Skin epidermis (tissue), 12 donors: Measurements from ENCODE around the gene FKBP10.
A peak's percentile ranks its signal among the peaks of the same experiment; 100 is the strongest.

ENCODE experiments used
- H3K27ac ChIP-seq, 21 experiments: fragments of 200-600 bp; sonication (generic) in 11 of 21; one replicate each; pipeline ENCODE4 v1.5.0; 2020; ENCODE audit warnings: mild to moderate bottlenecking in 3 of 21, inconsistent platforms in 2 of 21, moderate library complexity in 2 of 21
- H3K4me3 ChIP-seq, 7 experiments: fragments of 200-600 bp; sonication (generic) in 2 of 7; one replicate each; pipeline ENCODE4 v1.5.0; 2020; ENCODE audit warnings: inconsistent platforms in 2 of 7, mild to moderate bottlenecking in 2 of 7, moderate library complexity in 1 of 7

Gene FKBP10

GRCh38 chr17:41777574-41778188, 35.1 kb upstream of the FKBP10 start:
- Histone ChIP-seq H3K27ac (peak overlapping the region in 19 of 21 experiments; percentile 3 to 87 (median 68)), H3K4me3 (no peak overlapping the region)

DNA sequence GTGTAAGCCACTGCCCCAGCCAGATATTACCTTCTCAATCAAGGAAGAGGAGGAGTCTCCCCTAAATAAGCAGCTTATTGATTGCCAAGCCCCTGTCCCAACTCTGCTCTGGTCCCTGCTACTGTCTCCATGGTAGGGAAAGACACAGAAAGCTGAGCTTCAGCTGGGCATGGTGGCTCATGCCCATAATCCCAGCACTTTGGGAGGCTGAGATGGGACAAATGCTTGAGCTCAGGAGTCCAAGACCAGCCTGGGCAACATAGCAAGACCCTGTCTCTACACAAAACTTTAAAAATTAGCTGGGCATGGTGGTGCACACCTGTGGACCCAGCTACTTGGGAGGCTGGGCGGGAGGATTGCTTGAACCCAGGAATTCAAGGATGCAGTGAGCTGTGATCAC, 32.9 kb upstream of the FKBP10 start:
- peak overlapping the region in 1 of 21 experiments; percentile 21 for H3K27ac ChIP-seq

DNA sequence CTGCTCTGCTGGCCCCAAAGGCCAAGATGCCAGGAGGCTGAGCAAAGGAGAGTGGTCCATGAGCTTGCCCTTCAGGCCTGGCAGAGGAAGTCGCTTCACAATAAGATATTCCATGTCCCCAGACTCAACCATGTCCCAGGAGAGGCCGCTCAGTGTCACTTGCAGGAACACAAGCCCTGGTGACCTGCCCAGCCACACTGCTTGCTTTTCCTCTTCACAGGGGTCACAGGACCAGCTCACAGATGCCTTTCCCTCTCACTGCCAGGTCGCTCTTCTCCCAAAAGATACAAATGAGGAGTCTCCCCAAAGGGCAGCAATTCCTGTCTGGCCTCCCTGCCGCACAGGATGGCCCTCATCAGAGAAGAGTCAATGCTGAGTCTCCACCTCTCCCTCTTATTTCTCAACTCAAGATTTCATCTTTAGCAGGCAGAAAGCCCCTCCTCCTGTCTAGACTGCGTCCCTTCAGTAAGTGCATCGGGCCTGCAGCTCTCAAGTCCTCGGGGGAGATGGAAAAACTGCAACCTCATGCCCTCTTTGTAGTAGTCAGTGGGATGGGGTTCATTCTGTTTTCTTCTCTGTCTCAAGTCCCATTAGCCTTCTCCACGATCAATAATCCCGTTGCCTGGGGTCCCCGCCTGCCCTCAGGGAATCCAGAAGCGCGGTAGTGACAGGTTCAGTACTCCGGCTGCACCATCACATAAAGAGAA, 31.2 kb upstream of the FKBP10 start:
- H3K4me3 ChIP-seq: peak overlapping the region in 3 of 7 experiments; percentile 6 to 80 (median 70)
- H3K27ac ChIP-seq: peak overlapping the region in 17 of 21 experiments; percentile 2 to 99 (median 73)

More for the DNA sequence above, 32.9 kb upstream of the FKBP10 start:
- no peak overlapping the region for H3K4me3 ChIP-seq

- H3K4me3 ChIP-seq: peak overlapping the region in 5 of 7 experiments; percentile 6 to 80 (median 25)
- peak overlapping the region in 19 of 21 experiments; percentile 14 to 99 (median 67) for H3K27ac ChIP-seq
These were observed 30.7 kb upstream of the FKBP10 start for GRCh38 chr17:41782142-41782541.

GRCh38 chr17:41784207-41784744, 28.5 kb upstream of the FKBP10 start:
- peak overlapping the region in 20 of 21 experiments; percentile 81 to 99 (median 96) for H3K27ac ChIP-seq
- peak overlapping the region; percentile 53 to 87 (median 70) for H3K4me3 ChIP-seq

GRCh38 chr17:41785091-41785858, 27.5 kb upstream of the FKBP10 start:
- Histone ChIP-seq H3K27ac (peak overlapping the region; percentile 69 to 99 (median 96)), H3K4me3 (peak overlapping the region; percentile 53 to 87 (median 70))

- Histone ChIP-seq H3K4me3 (peak overlapping the region; percentile 53 to 87 (median 70)), H3K27ac (peak overlapping the region; percentile 69 to 99 (median 96))
These were observed 27.0 kb upstream of the FKBP10 start for GRCh38 chr17:41785859-41786226.

DNA sequence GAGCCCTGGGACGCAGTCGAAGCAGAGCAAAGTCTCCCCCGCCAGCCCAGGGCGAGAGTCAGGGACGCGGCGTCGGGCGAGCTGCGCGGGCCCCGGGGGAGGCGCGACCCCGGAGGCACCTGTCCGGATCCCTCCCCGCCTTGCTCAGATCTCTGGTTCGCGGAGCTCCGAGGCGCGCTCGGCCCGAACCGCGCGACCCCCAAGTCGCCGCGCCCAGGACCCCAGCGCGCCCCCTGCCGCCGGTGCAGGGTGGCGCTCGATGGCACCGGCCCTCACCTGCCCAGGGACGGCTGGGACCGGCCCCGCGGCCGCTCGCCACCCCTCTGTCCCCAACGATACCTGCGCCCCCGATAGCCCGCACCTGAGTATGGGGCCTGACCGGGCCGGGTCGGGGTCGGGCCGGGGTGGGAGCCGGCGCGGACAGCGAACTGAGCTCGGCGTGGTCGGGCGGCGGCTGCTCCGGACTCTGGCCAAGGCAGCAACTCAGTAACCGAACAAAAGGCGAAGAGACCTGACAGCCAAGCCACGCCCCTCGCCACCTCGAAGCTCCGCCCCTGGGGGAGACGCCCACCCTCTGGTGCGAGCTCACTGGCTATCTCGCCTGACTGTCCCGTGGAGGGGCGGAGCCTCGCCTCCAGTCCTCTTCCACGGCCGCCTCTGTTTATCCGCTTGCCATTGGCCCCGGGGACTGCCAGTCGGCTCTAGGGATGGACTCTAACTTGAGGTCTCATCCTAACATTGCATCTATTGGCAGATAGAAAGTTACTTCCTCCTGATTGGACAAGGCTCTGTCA, 26.4 kb upstream of the FKBP10 start, which contains the start of gene JUP:
TSS of gene JUP (minus strand) at position 485 of the 794 bp plus-strand sequence. CDS start 14,857 bp downstream, outside the sequence.
- H3K27ac ChIP-seq: peak within 1 kb of the TSS; percentile 69 to 99 (median 96)

GRCh38 chr17:41787021-41787418, 25.8 kb upstream of the FKBP10 start:
- Histone ChIP-seq H3K27ac (peak overlapping the region in 17 of 21 experiments; percentile 1 to 98 (median 68)), H3K4me3 (no peak overlapping the region)

More for the DNA sequence above, 26.4 kb upstream of the FKBP10 start, which contains the start of gene JUP:
- peak within 1 kb of the TSS; percentile 53 to 87 (median 70) for H3K4me3 ChIP-seq

DNA sequence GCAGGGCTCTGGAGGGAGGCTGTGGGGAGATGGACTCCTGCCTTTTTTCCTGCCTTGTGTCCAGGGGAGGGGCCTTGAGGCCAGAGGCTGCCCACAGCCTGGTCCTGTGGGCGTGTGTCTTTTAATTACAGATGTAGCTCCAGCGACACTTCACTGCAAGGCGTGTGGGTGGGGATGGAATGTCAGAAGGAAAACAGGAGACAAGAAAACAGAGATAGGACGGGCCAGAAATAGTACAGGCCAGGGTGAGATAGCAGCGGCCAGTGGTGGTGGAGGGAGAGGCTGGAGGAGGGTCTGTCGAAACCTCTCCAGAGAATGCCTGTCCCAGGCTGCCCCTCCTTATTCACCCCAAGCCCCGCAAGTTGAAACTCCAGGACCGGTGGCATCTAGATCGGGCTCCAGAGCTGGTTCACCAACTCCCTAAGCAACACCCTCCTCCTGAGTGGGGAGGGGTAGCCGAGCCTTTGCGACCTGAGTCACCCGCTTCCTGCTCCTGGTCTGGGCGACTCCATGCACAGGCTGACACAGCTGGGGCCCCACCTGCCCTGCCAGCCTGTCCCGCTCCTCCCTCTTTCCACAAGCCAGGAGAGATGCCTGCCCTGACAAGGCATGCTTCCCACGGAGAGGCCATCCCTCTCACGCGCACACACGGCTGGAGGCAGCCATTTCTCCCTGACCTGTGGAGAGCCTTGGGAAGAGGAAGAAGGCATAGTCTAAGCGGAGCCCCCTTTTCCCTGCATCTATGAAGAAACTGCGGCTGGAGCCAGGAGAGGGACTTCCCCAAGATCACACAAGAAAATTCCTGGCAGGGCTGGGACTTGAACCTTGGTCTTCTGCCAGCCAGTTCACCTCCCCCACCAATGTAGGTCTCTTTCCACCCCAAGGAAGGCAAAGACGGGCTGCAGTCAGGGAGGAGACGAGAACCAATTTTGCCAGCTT, 19.7 kb upstream of the FKBP10 start:
- Histone ChIP-seq H3K27ac (peak overlapping the region; percentile 31 to 98 (median 83)), H3K4me3 (peak overlapping the region in 3 of 7 experiments; percentile 2 to 31 (median 5))

DNA sequence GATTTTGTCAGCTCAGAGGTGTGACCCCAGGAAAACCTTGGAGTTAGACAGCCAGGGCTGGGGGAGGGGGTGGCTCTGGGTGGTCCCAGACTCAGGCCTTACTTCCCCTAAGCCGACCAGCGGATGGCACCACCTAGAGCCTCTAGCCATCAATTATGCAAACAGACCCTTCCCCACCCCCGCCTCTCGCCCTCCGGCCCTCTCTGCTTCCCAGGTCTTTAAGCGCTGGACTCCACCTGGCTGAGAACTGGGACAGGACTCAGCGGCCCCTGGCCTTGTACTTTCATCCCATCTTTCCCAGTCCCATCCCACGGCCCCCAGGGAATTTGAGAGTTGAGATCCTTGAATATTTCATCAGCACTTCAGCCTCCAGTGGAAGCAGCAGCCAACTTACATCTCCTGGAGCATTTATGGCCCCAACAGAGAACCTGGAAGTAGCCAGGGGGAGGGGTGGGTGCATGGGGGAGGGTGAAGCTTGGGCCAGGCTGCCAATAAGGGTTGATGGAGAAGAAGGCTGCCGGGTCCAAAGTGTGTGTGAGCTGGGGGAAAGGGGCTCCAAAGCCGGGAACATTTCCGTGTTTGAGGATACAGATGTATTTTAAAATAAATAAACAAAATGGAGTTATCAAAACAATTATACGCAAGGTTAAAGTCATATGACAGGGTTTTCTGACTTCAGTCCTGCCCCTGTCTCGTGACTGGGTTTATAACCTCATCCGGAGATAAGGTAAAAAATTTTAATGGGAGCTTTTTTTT, 18.8 kb upstream of the FKBP10 start:
- peak overlapping the region in 3 of 7 experiments; percentile 2 to 31 (median 5) for H3K4me3 ChIP-seq
- peak overlapping the region; percentile 18 to 98 (median 83) for H3K27ac ChIP-seq

DNA sequence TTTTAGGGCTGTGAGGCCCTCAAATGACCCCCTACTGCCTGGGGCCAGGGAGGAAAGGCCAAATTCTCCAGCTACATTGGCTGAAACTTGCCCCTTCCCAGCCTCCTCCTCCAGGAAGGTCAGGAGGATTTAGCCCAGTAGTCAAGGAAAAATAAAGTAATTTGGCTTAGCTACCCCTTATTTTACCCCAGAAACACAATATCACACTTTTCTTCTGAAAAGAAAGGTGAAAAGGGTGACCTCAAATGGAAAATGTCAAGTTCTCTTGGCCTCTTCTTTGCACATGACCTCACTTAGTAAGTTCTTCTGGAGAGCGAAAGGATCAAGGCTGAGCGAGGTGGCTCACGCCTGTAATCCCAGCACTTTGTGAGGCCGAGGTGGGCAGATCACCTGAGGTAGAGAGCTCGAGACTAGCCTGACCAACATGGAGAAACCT, 18.2 kb upstream of the FKBP10 start:
- H3K4me3 ChIP-seq: no peak overlapping the region
- peak overlapping the region in 18 of 21 experiments; percentile 62 to 98 (median 84) for H3K27ac ChIP-seq

- Histone ChIP-seq H3K27ac (peak overlapping the region in 6 of 21 experiments; percentile 4 to 52 (median 32)), H3K4me3 (no peak overlapping the region)
These were observed 16.5 kb upstream of the FKBP10 start for GRCh38 chr17:41796121-41796895.

- peak overlapping the region in 1 of 21 experiments; percentile 11 for H3K27ac ChIP-seq
- H3K4me3 ChIP-seq: no peak overlapping the region
These were observed 15.4 kb upstream of the FKBP10 start for GRCh38 chr17:41797377-41797776.

GRCh38 chr17:41799366-41799765, 13.4 kb upstream of the FKBP10 start:
- peak overlapping the region in 20 of 21 experiments; percentile 16 to 88 (median 72) for H3K27ac ChIP-seq
- no peak overlapping the region for H3K4me3 ChIP-seq
